GM18502 (cell line): ENCODE results near the gene MRPL43.

ENCODE experiments used
- ATAC-seq: cut with Tn5 transposase; IDR thresholded peaks from one replicate; pipeline ENCODE4 v1.9.1; 2021; ENCODE audit warnings: mild to moderate bottlenecking; ENCODE audit not compliant: unreplicated experiment, poor library complexity

The MRPL43 gene

DNA sequence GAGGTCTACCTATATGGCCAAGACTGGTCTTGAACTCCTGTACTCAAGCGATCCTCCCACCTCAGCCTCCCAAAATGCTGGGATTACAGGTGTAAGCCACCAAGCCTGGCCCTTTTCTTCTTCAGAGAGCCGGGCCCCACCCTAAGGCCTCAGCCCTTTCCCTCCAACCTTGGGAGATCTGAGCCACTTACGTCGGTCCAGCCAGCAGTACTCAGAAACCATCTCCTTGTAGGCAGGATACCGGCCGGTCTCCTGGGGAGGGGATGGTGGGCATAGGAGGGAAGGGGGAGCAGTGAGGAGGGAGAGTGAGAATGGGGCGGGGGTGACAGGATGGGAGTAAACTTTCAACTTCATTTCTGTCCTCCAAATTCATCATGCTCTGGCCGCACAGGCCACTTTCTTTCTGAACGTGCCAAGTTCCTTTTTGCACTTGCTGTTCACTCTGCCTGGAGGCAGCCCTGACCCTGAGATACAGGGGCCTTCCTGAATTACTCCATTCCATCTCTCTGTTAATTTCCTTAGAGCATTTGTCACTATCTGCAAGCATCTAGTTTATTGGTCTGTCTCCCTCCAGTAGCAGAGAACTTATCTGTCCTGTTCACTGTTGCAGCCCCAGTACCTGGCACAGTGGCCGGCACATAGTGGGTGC lies 33.3 kb upstream of the MRPL43 start:
- no peak for ATAC-seq

DNA sequence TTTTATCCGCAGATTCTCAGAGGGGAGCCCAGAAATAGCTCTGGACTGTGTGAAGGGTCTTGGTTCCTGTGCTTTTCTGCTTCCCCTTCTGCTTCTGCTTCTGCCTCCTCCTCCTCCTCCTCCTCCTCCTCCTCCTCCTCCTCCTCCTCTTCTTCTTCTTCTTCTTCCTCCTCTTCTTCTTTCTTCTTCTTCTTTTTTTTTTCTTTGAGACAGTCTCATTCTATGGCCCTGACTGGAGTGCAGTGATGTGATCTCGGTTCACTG lies 32.1 kb upstream of the MRPL43 start:
- ATAC-seq = no peak

DNA sequence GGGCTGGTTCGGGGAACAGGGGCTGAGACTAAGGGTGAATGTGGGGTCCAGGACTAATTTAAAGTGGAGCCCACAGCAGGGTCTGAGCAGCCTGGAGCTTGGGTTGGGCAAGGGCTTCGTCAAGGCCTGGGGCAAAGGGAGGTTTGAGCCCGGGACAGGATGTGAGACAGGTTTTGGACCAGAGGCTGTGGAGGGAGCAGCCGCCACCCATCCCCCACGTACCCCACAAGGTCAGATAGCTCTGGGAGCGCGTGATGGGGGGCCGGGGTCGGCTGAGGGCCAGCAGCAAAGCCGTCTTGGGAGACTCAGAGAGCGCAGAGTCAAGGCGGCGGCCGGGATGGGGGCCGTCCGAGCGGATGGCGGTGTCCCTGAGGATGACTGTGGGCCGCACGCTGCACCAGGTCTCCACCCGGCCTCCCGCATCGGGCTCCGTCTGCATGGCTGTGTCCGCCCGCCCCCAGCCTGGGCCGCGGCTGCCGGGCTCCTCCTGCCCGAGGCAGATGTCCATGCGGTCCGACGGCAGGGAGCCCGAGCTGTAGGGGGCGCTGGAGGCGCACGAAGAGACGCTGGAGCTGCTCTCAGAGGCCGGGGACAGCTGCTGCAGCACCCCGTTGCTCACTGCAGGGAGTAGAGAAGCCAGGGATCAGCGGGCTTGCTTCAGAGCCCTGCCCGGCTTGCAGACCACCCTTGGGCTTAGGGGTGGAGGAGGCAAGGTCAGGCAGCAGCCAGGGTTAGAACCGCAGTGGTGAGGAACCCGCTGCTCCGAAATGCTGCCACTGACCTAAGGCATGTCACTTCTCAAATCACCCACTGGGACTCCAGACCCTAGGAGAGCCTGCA lies 31.5 kb upstream of the MRPL43 start:
- ATAC-seq = no peak

DNA sequence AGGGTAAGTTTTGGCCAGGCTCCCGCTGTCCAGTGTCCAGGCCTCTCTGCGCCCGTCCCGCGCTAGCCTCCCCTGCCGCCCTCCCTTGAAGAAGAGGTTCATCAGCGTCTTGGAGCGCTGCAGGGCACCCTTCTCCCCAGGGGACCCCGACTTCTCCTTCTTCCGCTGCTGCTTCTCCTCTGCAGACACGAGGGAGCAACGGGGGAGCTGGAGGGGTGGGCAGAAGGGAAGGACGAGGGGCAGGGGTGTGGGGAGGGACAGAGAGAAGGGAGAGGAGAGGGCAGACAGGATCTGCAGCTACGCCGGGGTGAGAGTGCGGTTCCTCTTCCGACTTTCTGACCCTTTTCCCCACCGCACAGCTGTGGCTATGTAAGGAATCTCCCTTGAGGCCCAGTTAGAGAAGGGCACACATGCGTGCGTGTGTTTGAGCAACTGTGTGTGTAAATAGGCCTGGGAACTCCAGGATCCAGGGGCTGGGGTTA lies 30.9 kb upstream of the MRPL43 start:
- no peak for ATAC-seq

DNA sequence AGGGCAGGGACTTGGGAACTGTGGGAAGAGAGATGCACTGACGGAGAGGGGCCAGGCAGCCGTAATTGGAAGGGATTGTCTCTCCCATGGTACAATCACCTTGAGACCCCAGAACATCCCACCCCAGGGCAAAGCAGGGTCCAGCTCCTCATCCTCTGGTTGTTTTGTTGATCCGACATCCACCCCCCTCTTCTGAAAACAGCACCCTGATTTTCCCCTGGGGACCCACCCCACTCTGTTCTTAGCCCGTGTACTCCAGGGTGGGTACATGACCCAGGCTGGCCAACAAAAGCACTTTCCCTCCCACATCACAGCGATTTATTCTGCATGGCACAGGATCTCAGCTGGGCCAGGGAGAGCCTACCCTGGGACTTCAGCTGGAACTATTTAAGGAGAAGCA lies 29.5 kb upstream of the MRPL43 start:
- ATAC-seq = no peak

DNA sequence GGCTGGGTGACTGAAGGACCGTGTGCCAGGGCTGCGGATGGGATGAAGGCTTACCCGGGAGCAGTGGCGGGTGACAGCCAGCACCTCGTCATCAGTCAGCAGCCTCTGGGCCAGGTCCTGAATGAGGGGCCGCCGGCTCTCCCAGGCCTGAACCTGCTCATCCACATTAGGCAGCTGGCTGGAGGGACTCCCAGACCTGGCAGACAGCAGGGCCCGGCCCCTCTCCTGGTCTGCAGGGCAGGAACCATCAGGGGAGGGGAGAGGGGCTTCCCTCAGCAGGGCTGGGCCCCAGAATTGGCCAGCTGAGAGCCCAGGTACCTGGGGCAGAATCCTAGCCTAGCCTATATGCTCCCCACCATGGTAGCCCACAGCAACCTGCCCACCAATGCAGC lies 28.3 kb upstream of the MRPL43 start:
- ATAC-seq = no peak

DNA sequence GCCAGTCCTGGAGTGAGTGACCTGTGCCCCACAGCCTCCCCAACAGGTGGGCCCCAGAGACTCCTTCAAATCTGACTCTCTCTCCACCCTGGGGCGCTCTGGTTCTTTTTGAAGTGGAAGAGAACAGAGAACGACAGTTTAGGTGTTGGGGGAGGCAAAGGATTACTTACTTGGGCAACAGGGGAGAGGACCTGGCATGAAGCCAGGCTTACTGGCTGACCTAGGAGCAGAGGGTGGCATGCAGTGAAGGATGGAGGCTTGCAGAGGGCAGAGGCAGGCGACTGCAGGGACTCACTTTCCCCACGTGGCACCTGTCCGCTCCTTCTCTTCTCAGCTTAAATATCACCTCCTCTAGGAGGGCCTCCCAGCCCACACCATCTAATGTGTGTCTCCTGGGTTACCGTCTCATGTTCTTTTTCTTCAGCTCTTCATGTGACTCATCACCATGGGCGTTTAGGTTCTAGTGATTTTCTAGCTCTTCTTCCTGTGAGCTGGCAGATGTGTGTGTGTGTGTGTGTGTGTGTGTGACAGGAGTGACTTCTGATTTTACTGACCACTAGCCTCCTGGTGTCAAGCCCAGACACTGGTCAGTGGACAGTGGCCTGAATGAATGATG lies 27.8 kb upstream of the MRPL43 start:
- ATAC-seq = no peak

DNA sequence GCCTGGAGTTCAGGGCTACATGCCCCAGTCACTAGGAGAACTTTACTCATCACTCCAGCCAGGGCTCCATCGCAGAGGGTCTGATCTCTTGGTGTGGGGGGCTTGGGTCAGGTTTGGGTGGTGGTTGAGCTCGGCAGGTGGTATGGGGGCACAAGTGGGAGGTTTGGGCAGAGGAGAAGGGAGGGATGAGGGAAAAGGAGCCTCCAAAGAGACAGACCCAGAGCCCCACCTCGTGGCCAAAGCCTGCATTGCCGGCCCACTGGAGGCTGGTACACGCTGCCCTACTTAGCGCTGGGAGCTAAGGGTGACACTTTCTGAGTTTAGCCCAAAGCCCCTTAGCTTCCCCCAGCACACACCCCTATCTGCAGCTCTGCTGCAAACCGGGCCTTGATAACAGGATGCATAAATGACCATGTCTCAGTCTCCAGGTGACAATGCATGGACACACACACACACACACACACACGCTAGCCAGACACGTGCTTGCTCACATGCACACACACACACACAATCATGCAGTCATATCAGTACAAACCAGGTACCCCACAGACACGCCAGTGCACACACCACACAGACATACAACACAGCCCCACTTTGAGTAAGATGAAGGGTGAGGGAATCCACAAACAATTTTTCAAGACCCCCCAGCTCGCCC lies 27.1 kb upstream of the MRPL43 start:
- no peak for ATAC-seq

DNA sequence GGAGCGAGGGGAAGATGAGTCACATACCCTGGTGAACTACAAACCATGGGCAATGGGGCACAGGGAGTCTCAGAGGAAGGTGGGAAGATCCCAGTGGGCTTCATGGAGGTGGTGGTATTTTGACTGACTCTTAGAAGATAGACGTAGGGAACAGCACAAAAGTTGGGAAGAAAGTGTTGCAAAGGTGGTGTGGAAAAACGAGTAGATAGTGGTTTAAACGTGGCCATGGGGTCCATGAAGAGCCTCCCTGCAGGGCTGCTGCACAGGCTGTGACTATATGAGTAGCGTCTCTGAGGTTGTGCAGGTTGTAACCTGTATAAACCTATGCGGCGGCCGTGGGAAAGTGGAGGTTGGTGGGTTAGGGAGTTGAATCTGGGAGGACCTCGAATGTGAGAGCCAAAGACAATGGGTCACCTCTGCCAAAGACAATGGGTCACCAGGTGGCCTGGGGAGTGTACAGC lies 26.1 kb upstream of the MRPL43 start:
- ATAC-seq = no peak

DNA sequence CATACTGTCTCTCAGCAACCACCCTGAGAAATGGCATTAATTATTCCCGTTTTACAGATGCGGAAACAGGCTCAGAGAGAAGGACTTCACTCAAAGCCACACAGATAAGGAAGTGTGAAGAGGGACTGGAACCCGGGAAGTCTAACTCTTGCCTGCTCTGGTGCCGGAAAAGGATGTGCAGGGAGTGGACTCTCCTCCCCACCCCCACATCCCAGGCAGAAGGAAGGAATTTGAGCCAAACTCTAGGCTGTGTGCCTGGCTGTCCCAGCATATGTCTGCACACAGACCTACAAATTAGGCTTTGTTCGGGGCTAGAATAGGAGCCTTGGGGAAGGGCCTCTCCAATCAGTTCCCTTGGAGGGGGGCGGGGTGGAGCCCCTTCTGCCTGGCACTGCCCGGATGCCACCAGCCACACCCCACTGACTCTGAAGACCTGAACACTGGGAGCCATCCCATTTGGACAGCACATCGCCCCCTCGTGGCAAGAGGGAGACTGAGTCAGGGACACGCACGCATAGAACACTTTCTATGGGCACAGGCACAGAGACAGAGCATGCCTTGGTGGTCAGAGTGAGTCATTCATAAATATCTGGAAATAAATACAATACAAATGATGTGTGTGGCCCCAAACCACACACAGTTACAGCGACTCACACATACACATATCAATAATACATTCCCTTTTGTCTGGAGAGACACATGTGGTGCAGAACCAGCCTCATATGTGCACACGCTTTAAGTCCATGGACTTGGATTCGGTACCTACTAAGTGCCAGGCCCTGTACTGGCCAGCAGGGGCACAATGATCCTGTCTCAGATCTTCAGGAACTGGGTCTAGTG lies 25.4 kb upstream of the MRPL43 start:
- ATAC-seq = peak; percentile 87

DNA sequence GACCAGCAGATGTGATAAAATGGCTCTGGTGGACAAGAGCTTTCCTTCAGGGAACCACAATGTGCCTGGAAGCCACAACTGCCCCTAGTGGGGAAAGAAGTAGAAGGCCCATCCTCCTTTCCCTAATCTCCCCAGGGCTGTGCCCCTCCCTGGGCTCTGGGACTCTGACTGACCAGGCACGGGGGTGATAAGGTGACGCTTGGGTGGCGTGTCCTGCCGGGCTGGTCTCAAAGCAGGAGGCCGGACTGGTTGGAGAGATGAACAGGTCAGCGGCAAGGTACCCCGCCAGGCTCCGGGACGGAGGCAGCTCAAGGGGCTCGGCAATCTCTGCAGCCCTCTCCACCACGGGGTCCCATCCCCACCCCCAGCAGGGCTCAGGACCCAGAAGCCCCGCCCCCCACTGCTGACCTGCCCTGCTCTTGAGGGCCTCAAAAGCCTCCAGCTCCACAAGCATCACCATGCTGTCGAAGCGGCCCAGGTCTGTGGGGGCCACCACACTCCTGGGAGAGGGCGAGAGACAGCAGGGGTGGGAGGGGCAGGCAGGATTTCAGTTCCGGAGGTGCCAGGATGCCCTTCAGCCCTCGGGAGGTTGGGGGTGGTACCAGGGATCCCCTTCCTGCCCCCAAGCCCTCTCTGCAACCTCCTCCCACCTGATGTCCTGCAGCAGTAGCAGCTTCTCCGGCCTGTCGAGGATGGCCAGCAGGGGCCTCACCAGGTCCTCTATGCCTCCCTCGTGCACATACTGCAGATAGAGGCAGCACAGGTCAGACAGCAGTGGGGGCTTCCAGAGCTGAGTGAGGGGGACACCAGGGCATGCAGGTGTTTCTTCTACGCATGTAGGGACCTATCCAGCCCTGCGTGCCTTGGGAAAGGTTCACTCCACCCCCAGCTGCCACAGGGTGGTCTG lies 24.5 kb upstream of the MRPL43 start:
- ATAC-seq = no peak

DNA sequence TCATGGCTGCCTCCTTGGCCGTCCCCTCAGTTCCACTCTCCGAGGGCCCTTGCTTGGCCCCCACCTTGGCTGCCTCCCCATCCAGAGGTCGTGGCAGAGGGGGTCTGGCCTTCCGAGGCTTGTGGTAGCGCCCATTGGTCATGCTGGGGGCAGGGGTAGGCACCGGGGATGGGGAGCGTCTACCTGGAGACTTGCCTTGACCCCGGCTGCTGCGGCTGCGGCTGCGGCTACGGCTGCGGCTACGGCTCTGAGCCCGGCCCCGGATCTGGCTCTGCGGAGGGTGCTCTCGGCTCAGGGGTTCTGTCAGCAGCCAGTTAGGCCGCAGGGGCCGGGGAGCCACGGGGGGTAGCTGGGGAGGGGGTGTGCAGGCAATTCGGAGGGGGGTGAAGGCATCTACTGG lies 23.0 kb upstream of the MRPL43 start:
- no peak for ATAC-seq

DNA sequence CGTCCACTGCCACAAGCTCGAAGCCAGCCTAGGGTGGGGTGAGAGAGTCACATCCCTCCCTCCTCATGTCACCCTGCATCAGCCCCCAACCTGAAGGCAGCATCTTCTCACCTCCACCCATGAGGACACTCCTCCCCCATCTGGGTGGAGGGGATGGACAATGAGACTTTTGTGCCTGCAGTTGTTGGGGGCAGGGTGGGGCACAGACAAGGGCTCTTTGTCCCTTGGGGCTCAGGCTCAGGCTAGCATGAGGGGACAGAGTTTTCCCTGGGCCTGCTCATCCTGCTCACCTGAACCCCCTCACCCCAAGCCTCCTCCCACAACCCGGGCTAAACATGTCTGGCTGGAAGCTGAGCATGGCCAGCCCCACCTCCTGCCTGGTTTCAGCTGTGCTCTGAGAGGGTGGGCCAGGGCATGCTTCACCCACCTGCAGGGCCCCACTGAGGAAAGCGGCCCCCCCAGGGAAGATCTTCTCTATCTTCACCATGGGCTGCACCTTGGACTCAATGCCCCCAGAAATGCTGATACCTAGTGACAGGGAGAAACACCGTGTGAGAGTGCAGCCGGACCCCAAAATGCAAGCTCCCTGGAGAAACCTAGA lies 21.6 kb upstream of the MRPL43 start:
- ATAC-seq = no peak

DNA sequence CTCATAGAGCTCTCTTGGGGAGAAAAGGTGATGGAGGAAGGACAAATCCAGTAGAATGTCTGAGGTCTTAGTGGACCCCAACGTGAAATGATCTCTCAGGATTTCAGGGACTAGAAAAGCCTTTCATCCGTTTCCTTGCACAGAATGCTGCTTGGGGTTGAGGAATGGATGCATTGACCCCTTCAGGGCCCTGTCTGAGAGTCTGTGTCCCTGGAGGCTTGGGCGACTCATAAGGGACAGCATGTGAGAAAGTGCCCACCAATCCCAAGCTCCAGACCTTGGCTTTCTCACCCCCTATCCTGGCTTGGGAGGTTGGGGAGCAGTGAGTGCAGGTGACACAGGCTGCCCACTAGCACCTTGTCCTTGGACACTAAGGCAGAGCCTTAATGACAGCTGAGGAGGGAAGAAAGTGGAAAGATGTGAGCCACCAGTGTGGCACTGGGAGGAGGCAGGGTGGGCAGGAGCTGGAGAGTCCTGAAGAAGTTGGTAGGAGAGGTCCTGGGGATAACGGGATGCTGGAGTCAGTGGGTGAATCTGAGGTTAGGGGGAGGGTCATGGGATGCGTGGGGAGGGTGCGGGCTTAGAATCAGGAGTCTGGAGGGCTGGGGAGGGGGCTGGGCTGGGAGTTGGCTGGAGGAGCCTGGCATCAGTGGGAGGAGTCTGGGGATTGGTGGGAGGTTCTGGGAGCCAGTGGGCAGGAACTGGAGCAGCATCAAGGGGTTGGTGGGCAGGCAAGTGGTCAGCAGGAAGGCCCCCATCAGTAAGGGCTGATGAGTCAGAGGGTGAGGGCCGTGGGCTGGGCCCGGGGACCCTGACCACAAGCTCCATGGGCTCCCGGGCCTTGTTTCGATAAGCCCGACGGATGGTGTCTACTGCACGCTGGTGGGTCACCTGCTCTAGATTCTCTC lies 20.9 kb upstream of the MRPL43 start:
- no peak for ATAC-seq

DNA sequence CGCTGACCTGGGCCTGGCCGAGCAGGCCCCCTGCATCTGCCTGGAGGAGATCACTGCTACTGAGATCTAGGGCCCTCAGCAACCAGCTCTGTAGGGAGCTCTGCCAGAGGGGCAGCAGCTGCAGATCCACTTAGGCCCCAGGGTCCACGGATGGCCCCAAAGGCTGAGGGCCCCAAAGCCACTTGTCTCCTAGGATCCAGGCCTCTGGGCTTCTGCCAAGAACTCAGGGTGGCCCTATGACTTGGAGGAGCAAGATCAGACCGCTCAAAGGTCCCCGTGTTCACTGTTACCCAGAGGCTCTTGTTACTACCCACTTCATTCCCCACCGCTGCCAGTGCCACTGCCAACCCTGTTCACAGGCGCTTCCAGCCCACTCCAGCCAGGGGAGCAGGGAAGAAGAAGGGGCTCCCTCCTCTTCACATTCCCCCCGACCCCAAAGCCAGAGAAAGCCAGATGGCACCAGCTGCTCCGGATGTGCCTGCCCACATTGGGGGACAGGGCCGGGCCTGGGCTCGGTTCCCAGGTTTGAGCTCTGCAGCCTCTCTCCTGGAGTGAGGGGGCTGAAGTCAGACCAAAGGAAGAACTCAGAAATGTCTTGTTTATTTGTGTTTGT lies 19.9 kb upstream of the MRPL43 start:
- no peak for ATAC-seq

DNA sequence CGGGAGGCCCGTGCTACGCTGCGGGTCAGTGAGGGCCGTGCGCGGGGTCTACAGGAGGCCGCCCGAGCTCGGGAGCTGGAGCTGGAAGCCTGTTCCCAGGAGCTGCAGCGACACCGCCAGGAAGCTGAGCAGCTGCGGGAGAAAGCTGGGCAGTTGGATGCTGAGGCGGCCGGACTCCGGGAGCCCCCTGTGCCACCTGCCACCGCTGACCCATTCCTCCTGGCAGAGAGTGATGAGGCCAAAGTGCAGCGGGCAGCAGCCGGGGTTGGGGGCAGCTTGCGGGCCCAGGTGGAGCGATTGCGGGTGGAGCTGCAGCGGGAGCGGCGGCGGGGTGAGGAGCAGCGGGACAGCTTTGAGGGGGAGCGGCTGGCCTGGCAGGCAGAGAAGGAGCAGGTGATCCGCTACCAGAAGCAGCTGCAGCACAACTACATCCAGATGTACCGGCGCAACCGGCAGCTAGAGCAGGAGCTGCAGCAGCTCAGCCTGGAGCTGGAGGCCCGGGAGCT lies 19.3 kb upstream of the MRPL43 start:
- no peak for ATAC-seq

DNA sequence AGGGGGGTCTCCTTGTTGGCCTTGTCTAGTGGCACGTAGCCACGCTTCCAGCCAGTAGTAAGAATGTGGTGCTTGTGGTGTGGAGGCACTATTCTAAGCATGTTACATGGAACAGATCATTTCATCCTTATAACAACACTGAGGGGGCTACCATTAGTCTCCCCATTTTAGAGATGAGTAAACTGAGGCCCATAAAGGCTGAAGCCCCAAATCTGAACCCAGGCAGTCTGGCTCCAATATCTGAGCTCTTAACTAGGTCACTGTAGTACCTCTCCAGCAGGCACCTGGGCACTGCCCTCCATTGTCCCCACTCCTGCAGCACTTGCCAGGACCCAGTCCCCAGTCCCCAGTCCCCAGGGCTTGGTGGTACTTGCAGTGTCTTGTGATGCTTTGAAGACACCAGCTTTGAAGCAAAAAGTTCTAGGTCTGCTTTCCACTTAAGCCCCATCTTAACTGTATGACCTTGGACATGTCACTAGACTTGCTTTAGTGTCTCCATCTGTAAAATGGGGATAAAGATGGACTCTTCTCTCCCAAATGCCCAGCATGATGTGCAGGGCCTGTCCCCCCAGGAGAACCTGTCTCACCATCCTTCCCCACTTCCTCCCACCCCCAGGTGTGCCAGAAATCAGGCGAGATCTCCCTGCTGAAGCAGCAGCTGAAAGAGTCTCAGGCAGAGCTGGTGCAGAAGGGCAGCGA lies 18.7 kb upstream of the MRPL43 start:
- ATAC-seq = no peak
